GM23248 (cell line): Measurements from ENCODE around the gene SAMD8.

Source experiments
- EZH2 ChIP-seq: fragments of 200-600 bp; sonication (generic); IDR thresholded peaks from 2 replicates; pipeline ENCODE4 v1.6.1; 2018; ENCODE audit warnings: antibody characterized with exemption, mild to moderate bottlenecking; ENCODE audit not compliant: insufficient read depth, poor library complexity, severe bottlenecking
- EZH2phosphoT487 ChIP-seq: fragments of 200-600 bp; sonication (generic); IDR thresholded peaks from 2 replicates; pipeline ENCODE4 v1.6.1; 2018; ENCODE audit warnings: antibody characterized with exemption, moderate library complexity, mild to moderate bottlenecking, low read depth; ENCODE audit not compliant: insufficient read depth

- TF ChIP-seq EZH2, result no peak
- no peak for TF ChIP-seq EZH2phosphoT487
These were observed 83.7 kb downstream of the SAMD8 start for GRCh38 chr10:75195035-75195763.
